GM23338 (cell line): Measurements from ENCODE around the gene ZNF512.
"Not testable (repeated sequence)": the region's sequence is repeated elsewhere in the genome, so short reads cannot be mapped to it uniquely, and the experiment has no call there.

Source experiments
- CTCF ChIP-seq, 2 experiments: fragments of 200-600 bp in 1 of 2; sonication (generic) in 1 of 2; conservative IDR thresholded peaks; 2 replicates each; pipeline versions ENCODE4 v1.5.1 to v1.6.1; 2016 to 2017; ENCODE audit warnings: antibody characterized with exemption in 2 of 2, low read depth in 2 of 2, mild to moderate bottlenecking in 2 of 2, moderate library complexity in 1 of 2
- EZH2 ChIP-seq: fragments of 200-600 bp; sonication (generic); IDR thresholded peaks from one replicate; pipeline ENCODE4 v1.8.0; 2017; ENCODE audit warnings: antibody characterized with exemption, mild to moderate bottlenecking, low read depth; ENCODE audit not compliant: unreplicated experiment
- EZH2phosphoT487 ChIP-seq: fragments of 200-600 bp; sonication (generic); IDR thresholded peaks from one replicate; pipeline ENCODE4 v1.8.1; 2018; ENCODE audit warnings: antibody characterized with exemption; ENCODE audit not compliant: unreplicated experiment
- NANOG ChIP-seq: IDR thresholded peaks from 2 replicates; pipeline ENCODE4 v1.6.1; 2016; ENCODE audit warnings: antibody characterized with exemption, borderline replicate concordance
- POLR2AphosphoS5 ChIP-seq: IDR thresholded peaks from 2 replicates; pipeline ENCODE4 v1.6.1; 2016; ENCODE audit warnings: antibody characterized with exemption, low read depth
- STAT1 ChIP-seq: IDR thresholded peaks from one replicate; pipeline ENCODE4 v1.6.1; 2016; ENCODE audit warnings: antibody characterized with exemption; ENCODE audit not compliant: unreplicated experiment

- not testable (repeated sequence) for TF ChIP-seq CTCF (conservative IDR thresholded peaks at IDR 0.05; ENCODE audit: low read depth in 2 of 2); EZH2phosphoT487; EZH2; NANOG; POLR2AphosphoS5; STAT1
Measured at GRCh38 chr2:27538839-27539450, 43.9 kb upstream of the ZNF512 start.
